ENCODE measurements around the gene ZNF426.

Gene ZNF426

GRCh38 chr19:9474975-9475374, 63.5 kb downstream of the ZNF426 start:
- TF ChIP-seq CTCF (conservative IDR thresholded peaks at IDR 0.05), result no peak
- TF ChIP-seq ZFX (IDR thresholded peaks at IDR 0.05), result no peak
- H3K27ac ChIP-seq, result no peak overlapping the region
